NT2/D1 (cell line): ENCODE data around the gene CDADC1.

Source experiments
- SUZ12 ChIP-seq: IDR thresholded peaks from 2 replicates; pipeline ENCODE4 v1.6.1; 2011; ENCODE audit not compliant: insufficient read length, insufficient read depth; ENCODE audit errors: extremely low read depth
- YY1 ChIP-seq: IDR thresholded peaks from 2 replicates; pipeline ENCODE4 v1.6.1; 2011; ENCODE audit not compliant: insufficient read length, insufficient read depth
- ZNF274 ChIP-seq: IDR thresholded peaks from 2 replicates; pipeline ENCODE4 v1.6.1; 2011; ENCODE audit warnings: mild to moderate bottlenecking, low read depth, low read length

GRCh38 chr13:49304763-49305700 lies 57.3 kb downstream of the CDADC1 start:
- no peak for TF ChIP-seq SUZ12
- no peak for TF ChIP-seq ZNF274
- TF ChIP-seq YY1 = no peak
